KMS-11 (cell line): ENCODE results near the gene AMPD1.

Experiments used
- H2AFZ ChIP-seq: fragments of 200-600 bp; sonication (generic); 2 replicates; pipeline ENCODE4 v1.6.1; 2016; ENCODE audit warnings: antibody characterized with exemption, mixed run types, low read depth
- H3K27ac ChIP-seq: fragments of 200-600 bp; sonication (generic); 2 replicates; pipeline ENCODE4 v1.6.1; 2016; ENCODE audit warnings: mild to moderate bottlenecking, mixed run types
- H3K27me3 ChIP-seq: fragments of 200-600 bp; sonication (generic); 2 replicates; pipeline ENCODE4 v1.6.1; 2017; ENCODE audit warnings: mild to moderate bottlenecking, low read depth, mixed run types, moderate library complexity; ENCODE audit not compliant: insufficient read depth
- H3K36me3 ChIP-seq: fragments of 200-600 bp; sonication (generic); 2 replicates; pipeline ENCODE4 v1.6.1; 2017; ENCODE audit warnings: mild to moderate bottlenecking, mixed run types; ENCODE audit not compliant: insufficient read depth
- H3K4me1 ChIP-seq: fragments of 200-600 bp; sonication (generic); 2 replicates; pipeline ENCODE4 v1.6.1; 2016; ENCODE audit warnings: mild to moderate bottlenecking, low read depth, mixed run types; ENCODE audit not compliant: poor library complexity, severe bottlenecking
- H3K4me2 ChIP-seq: fragments of 200-600 bp; sonication (generic); 2 replicates; pipeline ENCODE4 v1.7.0; 2016; ENCODE audit warnings: mild to moderate bottlenecking, mixed run types
- H3K4me3 ChIP-seq: fragments of 200-600 bp; sonication (generic); IDR thresholded peaks from 2 replicates; pipeline ENCODE4 v1.6.1; 2017; ENCODE audit warnings: low read depth, low read length, mixed read lengths; ENCODE audit not compliant: insufficient read depth
- H3K79me2 ChIP-seq: fragments of 200-600 bp; sonication (generic); 2 replicates; pipeline ENCODE4 v1.6.1; 2016; ENCODE audit warnings: low read depth, mixed run types; ENCODE audit not compliant: insufficient read depth
- H3K9ac ChIP-seq: fragments of 200-600 bp; sonication (generic); 2 replicates; pipeline ENCODE4 v1.6.1; 2016; ENCODE audit warnings: mild to moderate bottlenecking, mixed run types
- H4K20me1 ChIP-seq: fragments of 200-600 bp; sonication (generic); 2 replicates; pipeline ENCODE4 v1.6.1; 2016; ENCODE audit warnings: mild to moderate bottlenecking, mixed run types; ENCODE audit not compliant: insufficient read depth
- CTCF ChIP-seq: fragments of 200-600 bp; sonication (generic); conservative IDR thresholded peaks from 2 replicates; pipeline ENCODE4 v1.6.1; 2017; ENCODE audit warnings: low read depth, mild to moderate bottlenecking, antibody characterized with exemption, low read length, moderate library complexity, mixed read lengths

The AMPD1 gene

GRCh38 chr1:114718661-114719423, 23.5 kb upstream of the AMPD1 start:
- Histone ChIP-seq H3K4me3 (no peak overlapping the region), H3K4me1 (peaks cover 34% of the 10 kb centered on the region), H4K20me1 (no peaks in the 10 kb centered on the region), H3K36me3 (no peaks in the 10 kb centered on the region), H3K9ac (no peak overlapping the region), H3K4me2 (no peak overlapping the region), H3K79me2 (peaks cover 21% of the 10 kb centered on the region), H3K27ac (no peak overlapping the region), H3K27me3 (no peaks in the 10 kb centered on the region), H2AFZ (no peak overlapping the region)
- TF ChIP-seq CTCF = no peak

- Histone ChIP-seq H3K27me3 (no peaks in the 10 kb centered on the region), H3K4me1 (peaks cover 55% of the 10 kb centered on the region), H4K20me1 (no peaks in the 10 kb centered on the region), H3K79me2 (peaks cover 21% of the 10 kb centered on the region), H3K4me2 (peak within 1 kb of the TSS; percentile 76), H3K36me3 (no peaks in the 10 kb centered on the region), H3K27ac (peak within 1 kb of the TSS; percentile 96), H2AFZ (peak within 1 kb of the TSS; percentile 42; the same call in 1 of the 2 replicates), H3K9ac (peak within 1 kb of the TSS; percentile 96), H3K4me3 (no peak within 1 kb of the TSS)
- TF ChIP-seq CTCF = no peak
Measured at GRCh38 chr1:114716304-114717170, 21.2 kb upstream of the AMPD1 start, which contains the start of gene NRAS. NRAS (minus strand) TSS chr1:114716771; CDS start chr1:114716160, 611 bp downstream.

GRCh38 chr1:114715952-114716303, 20.6 kb upstream of the AMPD1 start:
- H3K27me3 ChIP-seq = no peaks in the 10 kb centered on the region
- H3K4me1 ChIP-seq = peaks cover 59% of the 10 kb centered on the region
- H2AFZ ChIP-seq = 0 out of 2 replicates have a peak overlapping the region, but pooled peaks have one; percentile 42
- H3K79me2 ChIP-seq = peaks cover 21% of the 10 kb centered on the region
- H3K9ac ChIP-seq = peak overlapping the region; percentile 96
- peak overlapping the region; percentile 96 for H3K27ac ChIP-seq
- peak overlapping the region; percentile 76 for H3K4me2 ChIP-seq
- H4K20me1 ChIP-seq = no peaks in the 10 kb centered on the region
- no peak for TF ChIP-seq CTCF
- H3K4me3 ChIP-seq = no peak overlapping the region
- H3K36me3 ChIP-seq = no peaks in the 10 kb centered on the region

- Histone ChIP-seq H3K79me2 (peaks cover 21% of the 10 kb centered on the region), H3K4me3 (no peak overlapping the region), H2AFZ (no peak overlapping the region), H3K4me1 (peaks cover 81% of the 10 kb centered on the region), H3K27ac (no peak overlapping the region), H4K20me1 (no peaks in the 10 kb centered on the region), H3K27me3 (no peaks in the 10 kb centered on the region), H3K9ac (no peak overlapping the region), H3K4me2 (no peak overlapping the region), H3K36me3 (no peaks in the 10 kb centered on the region)
- no peak for TF ChIP-seq CTCF
Measured at GRCh38 chr1:114712977-114713376, 17.6 kb upstream of the AMPD1 start.
